Subcutaneous abdominal adipose tissue (tissue), 5 donors: ENCODE data around the gene FAM120A.
A peak's percentile ranks its signal among the peaks of the same experiment; 100 is the strongest.

ENCODE experiments used
- H3K27ac ChIP-seq: one replicate; pipeline ENCODE4 v1.7.0; 2013; ENCODE audit warnings: low read depth, mild to moderate bottlenecking, inconsistent platforms, low read length, moderate library complexity
- H3K27me3 ChIP-seq, 5 donors: one replicate each; pipeline ENCODE4 v1.7.0; 2013; ENCODE audit warnings: low read length in 5 of 5, inconsistent platforms in 1 of 5; ENCODE audit not compliant: control insufficient read depth in 5 of 5, insufficient read depth in 4 of 5
- H3K36me3 ChIP-seq, 5 donors: one replicate each; pipeline ENCODE4 v1.7.0; 2013; ENCODE audit warnings: low read length in 5 of 5; ENCODE audit not compliant: control insufficient read depth in 5 of 5, insufficient read depth in 5 of 5
- H3K4me1 ChIP-seq, 5 donors: one replicate each; pipeline ENCODE4 v1.7.0; 2013; ENCODE audit warnings: low read length in 5 of 5, mild to moderate bottlenecking in 3 of 5, moderate library complexity in 1 of 5; ENCODE audit not compliant: control insufficient read depth in 5 of 5, insufficient read depth in 5 of 5
- H3K4me3 ChIP-seq, 5 donors: one replicate each; pipeline ENCODE4 v1.7.0; 2013; ENCODE audit warnings: low read length in 5 of 5, low read depth in 1 of 5
- H3K9ac ChIP-seq, 5 donors: one replicate each; pipeline ENCODE4 v1.7.0; 2013; ENCODE audit warnings: low read length in 5 of 5, mild to moderate bottlenecking in 4 of 5, moderate library complexity in 3 of 5
- H3K9me3 ChIP-seq, 5 donors: one replicate each; pipeline ENCODE4 v1.7.0; 2013; ENCODE audit warnings: low read length in 5 of 5; ENCODE audit not compliant: control insufficient read depth in 5 of 5
- donor health status: healthy.
- donor health status: healthy.
- donor health status: healthy.
- donor health status: healthy.
- donor health status: healthy.

Gene FAM120A

DNA sequence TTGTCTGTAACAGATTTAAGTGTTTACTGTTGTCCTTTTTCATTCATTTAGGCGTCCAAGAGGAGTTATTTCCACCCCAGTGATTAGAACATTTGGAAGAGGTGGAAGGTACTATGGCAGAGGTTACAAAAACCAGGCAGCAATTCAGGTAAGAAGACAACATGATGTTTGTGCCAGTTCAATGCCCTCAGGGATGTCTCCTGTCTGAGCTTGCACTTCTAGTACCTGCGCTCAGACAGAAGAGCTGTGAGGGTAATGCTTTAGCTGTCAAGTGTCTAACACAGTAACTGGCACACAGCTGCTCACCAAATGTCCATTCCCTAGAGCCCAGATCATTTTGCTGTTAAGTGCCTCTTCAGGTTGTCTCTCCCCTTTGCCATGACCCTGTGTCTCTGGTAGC lies 110.7 kb downstream of the FAM120A start:
- H3K4me3 ChIP-seq = no peak overlapping the region
- H3K9ac ChIP-seq = no peak overlapping the region
- no peaks in the 10 kb centered on the region for H3K27me3 ChIP-seq
- no peaks in the 10 kb centered on the region for H3K9me3 ChIP-seq
- no peak overlapping the region for H3K27ac ChIP-seq
- peaks cover 21 to 71% (median 60%) of the 10 kb centered on the region in 5 donors for H3K36me3 ChIP-seq
- peaks cover 2 to 9% (median 7%) of the 10 kb centered on the region in 5 donors for H3K4me1 ChIP-seq

DNA sequence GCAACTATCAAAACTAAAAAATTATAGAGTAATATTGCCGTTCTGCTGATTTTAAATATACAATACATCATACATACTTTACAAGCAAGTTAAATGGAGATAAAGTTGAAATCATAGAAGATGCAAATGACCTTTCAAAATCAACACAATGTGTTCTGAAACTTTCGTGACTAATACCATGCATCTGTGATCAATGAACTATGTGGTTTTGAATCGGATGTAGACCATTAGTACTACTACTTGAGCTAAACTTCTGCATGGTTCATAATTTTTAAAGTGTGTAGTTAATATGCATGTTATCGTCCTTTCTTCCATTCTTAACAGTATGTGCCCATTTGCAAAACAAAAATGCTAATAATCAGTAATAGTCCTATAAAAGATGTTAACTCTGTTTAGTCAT lies 113.6 kb downstream of the FAM120A start:
- H3K9ac ChIP-seq = no peak overlapping the region
- H3K27ac ChIP-seq = no peak overlapping the region
- H3K36me3 ChIP-seq = peaks cover 21 to 42% (median 35%) of the 10 kb centered on the region in 5 donors
- peaks cover 2 to 14% (median 14%) of the 10 kb centered on the region in 5 donors for H3K4me1 ChIP-seq
- no peaks in the 10 kb centered on the region for H3K27me3 ChIP-seq
- H3K4me3 ChIP-seq = no peak overlapping the region
- no peaks in the 10 kb centered on the region for H3K9me3 ChIP-seq

DNA sequence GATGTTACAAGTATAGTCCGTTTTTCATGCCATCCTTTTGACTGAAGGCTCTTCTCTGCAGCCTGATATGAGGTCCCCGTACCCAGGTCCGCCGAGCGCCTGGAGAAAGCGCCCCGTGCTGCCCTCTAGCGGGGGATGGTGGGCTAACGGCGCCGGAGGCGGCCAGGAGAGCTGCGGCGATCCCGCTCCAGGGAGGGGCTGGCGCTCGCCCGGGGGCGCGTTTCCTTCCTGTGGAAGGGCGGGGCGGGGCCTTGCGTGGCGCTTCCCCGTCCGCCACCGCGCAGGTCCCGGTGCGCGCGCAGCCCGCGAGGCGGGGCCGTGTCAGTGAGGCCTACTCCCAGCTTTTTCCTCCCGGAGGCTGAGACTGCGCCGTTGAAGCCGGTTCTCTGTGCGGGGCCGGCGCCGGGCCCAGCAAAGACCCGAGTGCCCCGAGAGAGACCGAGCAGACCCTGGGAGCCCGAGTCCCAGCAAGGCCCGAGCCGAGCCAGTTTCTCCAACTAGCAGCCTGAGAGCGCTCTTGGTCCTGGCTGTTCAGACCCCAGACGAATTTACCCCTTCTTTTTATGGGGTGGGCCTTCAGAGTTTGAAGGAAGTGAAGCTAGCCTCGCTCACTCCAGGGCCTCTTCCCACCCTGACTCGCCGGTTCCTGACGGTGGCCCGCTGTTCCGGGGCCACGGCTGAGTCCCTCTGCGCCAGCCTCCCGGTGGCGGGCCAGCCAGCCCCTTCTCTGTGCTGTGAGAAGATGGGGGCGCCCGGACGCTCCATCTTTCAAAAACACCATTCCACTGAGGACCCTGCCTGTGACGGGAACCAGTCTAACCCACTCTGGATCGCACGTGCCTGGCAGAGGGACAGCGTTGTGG lies 115.2 kb downstream of the FAM120A start:
- peak overlapping the region; percentile 94 for H3K27ac ChIP-seq
- peaks cover 2 to 14% (median 14%) of the 10 kb centered on the region in 5 donors for H3K4me1 ChIP-seq
- H3K36me3 ChIP-seq = peaks cover 16 to 32% (median 27%) of the 10 kb centered on the region in 5 donors
- peaks cover 0 to 7% (median 0%) of the 10 kb centered on the region in 5 donors for H3K9me3 ChIP-seq
- peak overlapping the region; percentile 85 to 99 (median 93) for H3K9ac ChIP-seq
- peak overlapping the region; percentile 66 to 81 (median 74) for H3K4me3 ChIP-seq
- H3K27me3 ChIP-seq = no peaks in the 10 kb centered on the region

DNA sequence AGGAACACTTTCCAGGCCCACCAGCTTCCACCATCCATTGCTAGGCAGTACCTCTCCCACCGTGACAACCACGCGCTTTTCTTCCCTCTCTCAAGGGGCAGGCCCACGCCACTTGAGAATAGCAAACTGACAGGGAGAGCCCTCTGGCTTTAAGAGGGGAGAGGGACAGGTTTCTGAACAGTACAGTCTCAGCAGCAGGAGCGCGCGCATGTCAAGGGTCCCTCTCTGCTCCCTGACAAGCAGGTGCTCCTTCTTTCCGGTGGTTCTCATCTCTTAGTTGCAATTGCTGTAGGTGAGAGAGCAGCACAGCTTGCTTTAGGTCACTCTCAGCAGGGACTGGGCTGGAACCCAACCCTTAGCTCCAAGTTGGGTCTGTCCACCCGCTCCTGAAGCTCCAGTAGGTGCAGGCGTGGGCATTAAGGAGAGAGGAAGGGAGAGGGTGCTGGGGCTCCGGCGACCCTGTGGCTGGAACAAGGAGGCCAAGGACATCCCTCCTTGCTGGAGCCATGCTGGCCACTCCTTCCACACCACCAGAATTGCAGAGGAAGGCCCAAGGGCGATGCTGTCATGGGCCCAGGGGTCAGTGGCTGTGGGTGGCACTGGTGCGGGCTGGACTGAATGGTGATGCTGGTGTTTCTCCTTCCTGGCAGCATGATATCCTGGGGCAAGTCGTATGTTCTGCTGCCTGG lies 115.9 kb downstream of the FAM120A start:
- H3K9ac ChIP-seq = peak overlapping the region; percentile 85 to 99 (median 93)
- peaks cover 2 to 14% (median 14%) of the 10 kb centered on the region in 5 donors for H3K4me1 ChIP-seq
- no peaks in the 10 kb centered on the region for H3K27me3 ChIP-seq
- peaks cover 0 to 7% (median 0%) of the 10 kb centered on the region in 5 donors for H3K9me3 ChIP-seq
- peak overlapping the region; percentile 66 to 81 (median 74) for H3K4me3 ChIP-seq
- H3K27ac ChIP-seq = peak overlapping the region; percentile 94
- H3K36me3 ChIP-seq = peaks cover 9 to 25% (median 21%) of the 10 kb centered on the region in 5 donors

DNA sequence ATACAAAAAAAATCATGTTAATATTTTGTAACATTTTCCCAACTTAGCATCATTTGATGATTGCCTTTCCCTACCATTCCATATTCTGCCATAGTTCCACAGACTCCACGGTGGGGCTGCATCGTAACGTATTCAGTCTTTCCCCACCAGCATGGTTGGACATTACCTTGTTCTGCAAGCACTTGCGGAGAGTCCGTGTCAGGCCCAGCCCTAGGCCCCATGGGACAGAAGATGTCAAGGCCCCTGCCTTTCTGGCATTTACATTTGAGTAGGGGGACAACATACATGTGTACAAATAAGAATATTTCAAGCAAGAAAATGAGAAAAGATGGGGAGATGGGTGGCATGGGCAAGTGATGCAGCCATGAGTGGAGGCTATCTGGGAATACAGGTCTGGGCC lies 116.7 kb downstream of the FAM120A start:
- no peak overlapping the region for H3K27ac ChIP-seq

DNA sequence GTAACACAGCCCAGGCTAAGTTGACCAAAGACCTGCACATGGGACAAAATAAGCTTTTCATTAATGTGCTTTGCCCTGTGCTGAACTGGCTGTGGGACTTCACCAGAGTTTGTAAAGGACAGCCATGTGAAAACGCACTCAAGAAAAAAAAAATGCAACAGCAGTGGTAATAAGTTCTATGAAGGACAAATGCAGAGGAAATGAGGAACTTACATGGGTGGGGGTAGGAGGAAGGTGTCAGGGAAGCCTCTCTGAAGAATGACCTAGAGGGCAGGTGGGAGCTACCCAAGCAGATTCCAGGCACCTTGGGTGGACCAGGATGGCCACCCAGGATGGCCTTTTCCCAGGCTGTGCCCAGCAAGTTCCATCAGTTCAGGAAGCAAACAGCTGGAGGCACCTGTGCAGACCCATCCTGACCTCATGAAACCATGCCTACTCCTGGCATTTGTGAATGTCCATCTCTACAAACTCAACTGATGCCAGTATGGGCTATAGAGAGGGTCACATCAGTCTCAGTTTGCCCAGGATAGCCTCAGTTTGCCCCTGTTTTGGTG lies 118.2 kb downstream of the FAM120A start:
- H3K36me3 ChIP-seq = peaks cover 0 to 4% (median 0%) of the 10 kb centered on the region in 5 donors

More for the DNA sequence above, 116.7 kb downstream of the FAM120A start:
- peaks cover 0 to 7% (median 0%) of the 10 kb centered on the region in 5 donors for H3K9me3 ChIP-seq
- peaks cover 2 to 14% (median 14%) of the 10 kb centered on the region in 5 donors for H3K4me1 ChIP-seq
- peaks cover 6 to 17% (median 13%) of the 10 kb centered on the region in 5 donors for H3K36me3 ChIP-seq
- no peaks in the 10 kb centered on the region for H3K27me3 ChIP-seq
- no peak overlapping the region for H3K4me3 ChIP-seq
- H3K9ac ChIP-seq = no peak overlapping the region

DNA sequence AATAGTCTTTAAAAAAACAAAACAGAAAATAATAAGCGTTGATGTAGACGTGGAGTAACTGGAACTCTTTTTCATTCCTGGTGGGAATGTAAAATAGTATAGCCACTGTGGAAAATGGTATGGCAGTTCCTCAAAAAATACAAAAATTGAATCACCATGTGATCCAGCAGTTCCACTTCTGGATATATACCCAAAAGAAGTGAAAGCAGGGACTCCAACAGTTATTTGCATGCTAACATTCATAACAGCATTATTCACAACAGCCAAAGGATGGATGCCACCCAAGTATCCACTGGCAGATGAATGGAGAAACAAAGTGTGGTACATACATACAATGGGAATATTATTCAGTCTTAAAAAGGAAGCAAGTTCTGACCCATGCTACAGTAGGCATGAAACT lies 120.7 kb downstream of the FAM120A start:
- H3K36me3 ChIP-seq = no peaks in the 10 kb centered on the region
- H3K4me1 ChIP-seq = peaks cover 0 to 23% (median 18%) of the 10 kb centered on the region in 5 donors
- H3K9ac ChIP-seq = no peak overlapping the region
- H3K4me3 ChIP-seq = no peak overlapping the region
- H3K27ac ChIP-seq = no peak overlapping the region
- peaks cover 0 to 7% (median 0%) of the 10 kb centered on the region in 5 donors for H3K9me3 ChIP-seq
- H3K27me3 ChIP-seq = no peaks in the 10 kb centered on the region

More for the DNA sequence above, 118.2 kb downstream of the FAM120A start:
- Histone ChIP-seq H3K9me3 (peaks cover 0 to 7% (median 0%) of the 10 kb centered on the region in 5 donors), H3K9ac (no peak overlapping the region), H3K27me3 (no peaks in the 10 kb centered on the region), H3K4me1 (peaks cover 2 to 21% (median 15%) of the 10 kb centered on the region in 5 donors), H3K27ac (no peak overlapping the region), H3K4me3 (no peak overlapping the region)

DNA sequence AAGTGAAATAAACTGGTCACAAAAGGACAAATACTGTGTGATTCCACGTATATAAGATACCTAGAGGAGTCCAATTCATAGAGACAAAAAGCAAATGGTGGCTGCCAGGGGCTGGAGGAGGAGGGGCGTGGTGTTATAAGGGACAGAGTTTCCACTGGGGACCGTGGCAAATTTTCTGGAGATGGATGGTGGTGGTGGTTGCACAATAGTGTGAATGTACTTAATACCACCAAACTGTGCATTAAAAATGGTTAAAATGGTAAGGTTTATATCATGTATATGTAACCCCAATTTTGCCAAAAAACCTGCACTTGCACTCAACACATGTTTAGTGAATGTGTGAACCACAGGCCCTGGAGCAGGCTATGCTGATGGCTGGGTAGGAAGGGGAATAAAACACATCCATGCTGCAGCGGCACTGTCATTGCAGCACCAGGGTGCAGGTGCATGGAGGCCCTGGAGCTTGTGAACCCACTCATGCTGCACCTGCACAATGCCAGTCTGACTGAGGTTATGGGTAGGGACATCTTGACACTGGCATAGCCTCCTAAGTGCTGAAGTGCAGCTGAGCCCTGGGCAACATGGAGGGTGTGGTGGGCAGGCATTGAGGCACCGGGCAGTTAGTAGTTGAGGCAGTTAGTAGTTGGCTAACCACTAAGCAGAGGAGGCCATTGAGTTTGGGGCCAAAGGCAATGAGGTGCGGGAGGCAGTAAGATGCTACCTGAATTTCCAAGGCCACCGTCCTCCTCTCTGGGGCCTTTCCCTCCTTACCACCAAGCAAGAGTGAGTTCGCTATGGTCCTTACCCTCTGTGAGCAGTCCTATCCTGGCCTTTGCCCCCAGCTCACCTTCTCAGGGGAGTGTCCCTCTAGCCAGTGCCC lies 121.4 kb downstream of the FAM120A start:
- Histone ChIP-seq H3K36me3 (no peaks in the 10 kb centered on the region), H3K9me3 (peaks cover 0 to 7% (median 0%) of the 10 kb centered on the region in 5 donors), H3K4me3 (no peak overlapping the region), H3K27me3 (no peaks in the 10 kb centered on the region), H3K4me1 (peaks cover 0 to 24% (median 18%) of the 10 kb centered on the region in 5 donors), H3K27ac (no peak overlapping the region), H3K9ac (no peak overlapping the region)

DNA sequence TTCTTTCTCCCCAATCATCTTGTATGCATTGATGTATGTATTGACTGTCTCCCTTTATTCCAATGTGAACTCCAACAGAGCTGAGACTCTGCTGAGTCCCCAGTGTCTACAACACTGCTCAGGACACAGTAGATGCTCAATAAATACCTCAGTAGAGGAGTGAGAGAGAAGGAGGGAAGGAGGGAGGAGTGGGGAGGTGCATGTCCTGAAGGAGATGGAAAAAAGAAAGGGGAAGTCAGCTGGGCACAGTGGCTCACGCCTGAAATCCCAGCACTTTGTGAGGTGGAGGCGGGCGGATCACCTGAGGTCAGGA lies 122.0 kb downstream of the FAM120A start:
- peaks cover 0 to 7% (median 0%) of the 10 kb centered on the region in 5 donors for H3K9me3 ChIP-seq
- H3K9ac ChIP-seq = no peak overlapping the region
- H3K4me3 ChIP-seq = no peak overlapping the region
- no peaks in the 10 kb centered on the region for H3K36me3 ChIP-seq
- H3K4me1 ChIP-seq = peaks cover 0 to 30% (median 24%) of the 10 kb centered on the region in 5 donors
- no peaks in the 10 kb centered on the region for H3K27me3 ChIP-seq
- no peak overlapping the region for H3K27ac ChIP-seq
